CD8-positive, alpha-beta memory T cell (primary cell): ENCODE measurements around the gene RIN3. TPM values are rescaled to one million over a fixed set of nuclear protein-coding genes. Genes with fewer than 3 reads are reported as not detected.

Experiments used
- CTCF ChIA-PET: fragments of 350-600 bp; sonication (Branson Sonifier 250); formaldehyde crosslinking; loops from one replicate; lab custom pipeline; 2021; ENCODE audit warnings: antibody characterized with exemption; lab: Charles Lee
- POLR2A ChIA-PET: fragments of 350-600 bp; sonication (Branson Sonifier 250); formaldehyde crosslinking; loops from one replicate; lab custom pipeline; 2021; ENCODE audit warnings: antibody characterized with exemption; lab: Charles Lee
- DNase-seq, 5 donors: peaks; one replicate each; pipeline versions ENCODE4 v3.0.0 to v3.0.0-alpha.2; 2020 to 2022; ENCODE audit warnings: mixed read lengths in 1 of 5
- H3K27ac ChIP-seq: one replicate; pipeline ENCODE4 v1.7.0; 2013; ENCODE audit warnings: low read depth, mild to moderate bottlenecking, low read length, moderate library complexity
- H3K27me3 ChIP-seq: 2 replicates; pipeline ENCODE4 v1.7.0; 2013; ENCODE audit warnings: low read length, mild to moderate bottlenecking; ENCODE audit not compliant: insufficient read depth, poor library complexity, severe bottlenecking
- H3K36me3 ChIP-seq: 2 replicates; pipeline ENCODE4 v1.7.0; 2013; ENCODE audit warnings: mild to moderate bottlenecking, low read length, moderate library complexity; ENCODE audit not compliant: insufficient read depth
- H3K4me1 ChIP-seq: 2 replicates; pipeline ENCODE4 v1.7.0; 2013; ENCODE audit warnings: mild to moderate bottlenecking, low read length, moderate library complexity; ENCODE audit not compliant: insufficient read depth
- H3K4me3 ChIP-seq: 2 replicates; pipeline ENCODE4 v1.7.0; 2013; ENCODE audit warnings: mild to moderate bottlenecking, low read length
- H3K9me3 ChIP-seq: 2 replicates; pipeline ENCODE4 v1.7.0; 2013; ENCODE audit warnings: mild to moderate bottlenecking, low read length
- H3K27ac Mint-ChIP-seq, 8 donors: one replicate each; pipeline ENCODE4 v1.8.0; 2020 to 2021; ENCODE audit warnings: mixed read lengths in 8 of 8, mild to moderate bottlenecking in 6 of 8, inconsistent platforms in 3 of 8, moderate library complexity in 3 of 8
- H3K27me3 Mint-ChIP-seq, 2 donors: one replicate each; pipeline ENCODE4 v1.8.0; 2020 to 2021; ENCODE audit warnings: mixed read lengths in 2 of 2, mild to moderate bottlenecking in 1 of 2, moderate library complexity in 1 of 2
- H3K36me3 Mint-ChIP-seq, 3 donors: one replicate each; pipeline ENCODE4 v1.8.0; 2020 to 2021; ENCODE audit warnings: mixed read lengths in 3 of 3, inconsistent platforms in 1 of 3, mild to moderate bottlenecking in 1 of 3
- H3K4me1 Mint-ChIP-seq, 3 donors: one replicate each; pipeline ENCODE4 v1.8.0; 2020 to 2021; ENCODE audit warnings: mixed read lengths in 3 of 3, inconsistent platforms in 1 of 3, mild to moderate bottlenecking in 1 of 3
- H3K4me3 Mint-ChIP-seq, 7 donors: one replicate each; pipeline ENCODE4 v1.8.0; 2020 to 2021; ENCODE audit warnings: mixed read lengths in 7 of 7, mild to moderate bottlenecking in 6 of 7, moderate library complexity in 4 of 7, inconsistent platforms in 2 of 7
- H3K9me3 Mint-ChIP-seq, 5 donors: one replicate each; pipeline ENCODE4 v1.8.0; 2020 to 2022; ENCODE audit warnings: mixed read lengths in 5 of 5, mild to moderate bottlenecking in 3 of 5, moderate library complexity in 2 of 5, inconsistent platforms in 1 of 5
- polyA plus RNA-seq: library from polyadenylated mRNA; unstranded; fragments of 300-500 nt; fragmentation: Illumina TruSeq; gene quantifications from one replicate; pipeline ENCODE4 v1.2.3, GENCODE V29; 2021
- total RNA-seq, 2 experiments: library from RNA; stranded (reverse); gene quantifications; one replicate each; pipeline ENCODE4 v1.2.3, GENCODE V29; 2021

Gene RIN3
- total and polyA plus RNA-seq, 3 experiments from 2014 or later, result 31.9 to 47.4 (median 46.0) TPM

DNA sequence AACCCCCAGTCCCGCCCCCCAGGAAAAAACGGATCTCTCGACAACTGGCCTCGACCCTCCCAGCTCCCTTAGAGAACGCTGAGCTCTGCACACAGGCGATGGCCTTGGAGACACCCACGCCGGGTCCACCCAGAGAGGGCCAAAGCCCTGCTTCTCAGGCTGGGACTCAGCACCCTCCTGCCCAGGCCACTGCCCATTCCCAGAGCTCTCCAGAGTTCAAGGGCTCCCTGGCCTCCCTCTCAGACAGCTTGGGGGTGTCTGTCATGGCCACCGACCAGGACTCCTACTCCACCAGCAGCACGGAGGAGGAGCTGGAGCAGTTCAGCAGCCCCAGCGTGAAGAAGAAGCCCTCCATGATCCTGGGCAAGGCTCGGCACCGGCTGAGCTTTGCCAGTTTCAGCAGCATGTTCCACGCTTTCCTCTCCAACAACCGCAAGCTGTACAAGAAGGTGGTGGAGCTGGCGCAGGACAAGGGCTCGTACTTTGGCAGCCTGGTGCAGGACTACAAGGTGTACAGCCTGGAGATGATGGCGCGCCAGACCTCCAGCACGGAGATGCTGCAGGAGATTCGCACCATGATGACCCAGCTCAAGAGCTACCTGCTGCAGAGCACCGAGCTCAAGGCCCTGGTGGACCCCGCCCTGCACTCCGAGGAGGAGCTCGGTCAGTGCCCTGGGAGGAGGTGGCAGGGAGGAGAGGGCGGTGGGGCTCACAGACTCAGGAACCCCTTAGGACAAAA is 139.0 kb downstream of the RIN3 start:
- H3K4me3 ChIP-seq, result peak overlapping the region; percentile 63
- CTCF ChIA-PET, result interaction anchor here (1.0 to 8.1 kb wide), 7 partner anchors 10 to 546 kb away, joined by 3 to 58 read pairs (median 4); partner anchors contain the start of gene ATXN3
- peaks cover 9 to 47% (median 20%) of the 10 kb centered on the region in 3 donors for H3K36me3 Mint-ChIP-seq
- no peaks in the 10 kb centered on the region for H3K9me3 Mint-ChIP-seq
- peaks cover 0 to 3% of the 10 kb centered on the region in 2 donors for H3K27me3 Mint-ChIP-seq
- no peaks in the 10 kb centered on the region for H3K9me3 ChIP-seq
- H3K4me1 ChIP-seq, result peaks cover 64% of the 10 kb centered on the region
- peak overlapping the region; percentile 66 for H3K27ac ChIP-seq
- peak in 2 of 5 donors; percentile 37 to 43 for DNase-seq
- peaks cover 82 to 97% (median 83%) of the 10 kb centered on the region in 3 donors for H3K4me1 Mint-ChIP-seq
- POLR2A ChIA-PET, result interaction anchor here (0.5 to 3.4 kb wide), 3 partner anchors 37 to 139 kb away, joined by 4 to 21 read pairs (median 16); partner anchors contain the start of gene RIN3
- H3K4me3 Mint-ChIP-seq, result peak overlapping the region; percentile 72 to 95 (median 89)
- peaks cover 6% of the 10 kb centered on the region for H3K36me3 ChIP-seq
- H3K27me3 ChIP-seq, result no peaks in the 10 kb centered on the region
- H3K27ac Mint-ChIP-seq, result peak overlapping the region; percentile 92 to 100 (median 98)

- H3K9me3 ChIP-seq, result no peaks in the 10 kb centered on the region
- H3K27me3 ChIP-seq, result no peaks in the 10 kb centered on the region
- Mint-ChIP-seq H3K4me1 (peaks cover 83 to 97% (median 83%) of the 10 kb centered on the region in 3 donors), H3K4me3 (peak overlapping the region; percentile 72 to 95 (median 90)), H3K27me3 (peaks cover 0 to 3% of the 10 kb centered on the region in 2 donors), H3K9me3 (no peaks in the 10 kb centered on the region), H3K36me3 (peaks cover 12 to 52% (median 20%) of the 10 kb centered on the region in 3 donors), H3K27ac (peak overlapping the region; percentile 92 to 100 (median 95))
- ChIA-PET POLR2A (interaction anchor here (2.7 to 3.4 kb wide), 2 partner anchors 38 to 67 kb away, joined by 16 to 21 read pairs; no protein-coding TSS in a partner anchor), CTCF (interaction anchor here (1.0 to 8.1 kb wide), 5 partner anchors 29 to 547 kb away, joined by 3 to 58 read pairs (median 4); partner anchors contain the start of gene ATXN3)
- H3K36me3 ChIP-seq, result peaks cover 11% of the 10 kb centered on the region
- H3K4me1 ChIP-seq, result peaks cover 64% of the 10 kb centered on the region
- DNase-seq, result no peak
- no peak overlapping the region for H3K27ac ChIP-seq
- peak overlapping the region; percentile 63 for H3K4me3 ChIP-seq
Measured at GRCh38 chr14:92653162-92653651, 139.6 kb downstream of the RIN3 start.

GRCh38 chr14:92654239-92654901 is 140.8 kb downstream of the RIN3 start:
- Mint-ChIP-seq H3K36me3 (peaks cover 13 to 61% (median 26%) of the 10 kb centered on the region in 3 donors), H3K4me1 (peaks cover 81 to 97% (median 83%) of the 10 kb centered on the region in 3 donors), H3K27ac (peak overlapping the region; percentile 29 to 100 (median 86)), H3K27me3 (peaks cover 0 to 3% of the 10 kb centered on the region in 2 donors), H3K9me3 (no peaks in the 10 kb centered on the region), H3K4me3 (peak overlapping the region; percentile 72 to 95 (median 90))
- POLR2A ChIA-PET, result interaction anchor here (0.7 to 1.1 kb wide), 2 partner anchors 14 to 39 kb away, joined by 3 read pairs; no protein-coding TSS in a partner anchor
- peak in 2 of 5 donors; percentile 36 to 49 for DNase-seq
- Histone ChIP-seq H3K4me3 (peak overlapping the region; percentile 63), H3K27me3 (no peaks in the 10 kb centered on the region), H3K9me3 (no peaks in the 10 kb centered on the region), H3K4me1 (peaks cover 64% of the 10 kb centered on the region), H3K27ac (no peak overlapping the region), H3K36me3 (peaks cover 13% of the 10 kb centered on the region)
- CTCF ChIA-PET, result interaction anchor here (0.8 to 8.1 kb wide), 3 partner anchors 12 to 41 kb away, joined by 3 to 58 read pairs (median 3); no protein-coding TSS in a partner anchor

DNA sequence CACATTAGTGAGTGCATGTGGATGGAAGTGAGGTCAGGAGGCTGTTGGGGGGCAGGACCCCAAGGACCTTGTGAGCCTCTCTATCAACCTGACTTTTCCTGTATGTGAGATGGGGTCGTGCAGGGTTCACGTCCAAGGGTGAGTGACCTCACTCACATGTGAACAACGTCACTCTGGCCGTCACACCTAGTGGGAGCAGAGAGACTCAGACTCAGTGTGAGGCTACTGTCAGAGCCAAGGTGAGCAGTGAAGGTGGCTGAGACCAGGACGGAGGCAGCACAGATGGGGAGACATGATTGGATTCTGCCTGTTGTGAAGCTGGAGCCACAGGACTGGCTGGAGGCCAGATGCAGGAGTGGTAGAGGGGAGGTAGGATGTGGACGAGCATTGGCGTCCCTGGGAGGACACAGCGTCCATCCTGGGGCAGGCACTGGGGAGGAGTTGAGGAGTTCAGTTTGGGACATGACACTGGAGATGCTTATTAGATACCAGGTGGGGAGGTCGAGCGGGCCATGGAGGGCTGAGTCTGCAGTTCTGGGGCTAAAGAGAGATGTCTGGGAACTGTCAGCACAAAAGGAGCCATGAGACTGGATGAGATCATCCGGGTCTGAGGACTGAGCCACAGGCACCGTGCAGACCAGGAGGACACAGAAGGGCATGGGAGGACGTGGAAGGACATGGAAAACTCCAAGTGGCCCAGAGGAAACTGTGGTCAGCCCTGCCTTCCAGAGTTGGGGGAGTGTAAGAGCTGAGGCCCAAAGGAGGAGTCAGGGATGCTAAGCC is 142.0 kb downstream of the RIN3 start:
- no peak overlapping the region for H3K27ac ChIP-seq
- no peaks in the 10 kb centered on the region for H3K9me3 ChIP-seq
- peaks cover 19% of the 10 kb centered on the region for H3K36me3 ChIP-seq
- H3K4me3 ChIP-seq, result peak overlapping the region; percentile 64
- Mint-ChIP-seq H3K27ac (peak overlapping the region; percentile 65 to 99 (median 88)), H3K4me3 (peak overlapping the region; percentile 49 to 95 (median 76)), H3K4me1 (peaks cover 80 to 97% (median 83%) of the 10 kb centered on the region in 3 donors), H3K36me3 (peaks cover 13 to 73% (median 31%) of the 10 kb centered on the region in 3 donors), H3K9me3 (no peaks in the 10 kb centered on the region), H3K27me3 (peaks cover 0 to 3% of the 10 kb centered on the region in 2 donors)
- CTCF ChIA-PET, result interaction anchor here (1.3 to 1.4 kb wide), 2 partner anchors 66 to 108 kb away, joined by 3 read pairs; no protein-coding TSS in a partner anchor
- POLR2A ChIA-PET, result no interaction called here
- H3K27me3 ChIP-seq, result no peaks in the 10 kb centered on the region
- H3K4me1 ChIP-seq, result peaks cover 63% of the 10 kb centered on the region
- DNase-seq, result peak in 1 of 5 donors; percentile 41

DNA sequence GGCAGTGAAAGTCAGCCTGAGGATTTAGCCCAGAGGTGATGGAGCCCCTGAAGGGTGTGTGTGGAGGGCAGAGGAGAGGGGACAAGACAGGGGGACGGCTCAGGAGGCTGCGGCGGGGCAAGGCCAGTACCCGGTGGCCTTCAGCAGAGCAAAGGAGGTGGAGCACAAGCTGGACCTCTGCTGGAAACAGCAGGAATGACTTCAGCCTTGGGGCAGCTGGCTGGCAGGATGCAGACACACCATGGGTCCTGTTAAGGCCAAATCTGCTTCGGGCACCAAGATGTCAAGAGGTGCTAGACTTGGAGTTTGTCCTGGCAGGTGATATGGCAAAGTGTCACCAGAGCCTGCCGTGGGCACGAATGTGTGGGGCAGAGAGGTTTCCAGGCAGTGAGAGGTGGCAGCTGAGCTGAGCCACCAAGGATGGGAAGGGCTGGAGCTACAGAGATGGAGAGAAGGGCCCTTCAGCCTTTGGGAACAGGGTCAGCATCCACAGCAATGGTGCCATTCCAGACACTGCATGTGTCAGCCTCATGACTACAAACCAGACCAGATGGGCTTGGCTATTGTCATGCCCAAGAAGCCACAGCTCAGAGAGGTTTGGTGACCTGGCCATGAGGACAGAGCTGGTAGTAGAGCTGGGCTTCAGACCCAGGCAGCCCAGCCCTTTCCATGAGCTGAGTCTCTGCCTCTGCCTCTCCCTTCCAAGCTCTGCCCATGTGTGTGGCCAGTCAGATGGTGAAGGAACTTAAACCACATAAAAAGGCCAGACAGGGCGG is 142.9 kb downstream of the RIN3 start:
- peaks cover 25% of the 10 kb centered on the region for H3K36me3 ChIP-seq
- CTCF ChIA-PET, result interaction anchor here (0.7 to 1.4 kb wide), 4 partner anchors 43 to 109 kb away, joined by 3 read pairs; no protein-coding TSS in a partner anchor

DNA sequence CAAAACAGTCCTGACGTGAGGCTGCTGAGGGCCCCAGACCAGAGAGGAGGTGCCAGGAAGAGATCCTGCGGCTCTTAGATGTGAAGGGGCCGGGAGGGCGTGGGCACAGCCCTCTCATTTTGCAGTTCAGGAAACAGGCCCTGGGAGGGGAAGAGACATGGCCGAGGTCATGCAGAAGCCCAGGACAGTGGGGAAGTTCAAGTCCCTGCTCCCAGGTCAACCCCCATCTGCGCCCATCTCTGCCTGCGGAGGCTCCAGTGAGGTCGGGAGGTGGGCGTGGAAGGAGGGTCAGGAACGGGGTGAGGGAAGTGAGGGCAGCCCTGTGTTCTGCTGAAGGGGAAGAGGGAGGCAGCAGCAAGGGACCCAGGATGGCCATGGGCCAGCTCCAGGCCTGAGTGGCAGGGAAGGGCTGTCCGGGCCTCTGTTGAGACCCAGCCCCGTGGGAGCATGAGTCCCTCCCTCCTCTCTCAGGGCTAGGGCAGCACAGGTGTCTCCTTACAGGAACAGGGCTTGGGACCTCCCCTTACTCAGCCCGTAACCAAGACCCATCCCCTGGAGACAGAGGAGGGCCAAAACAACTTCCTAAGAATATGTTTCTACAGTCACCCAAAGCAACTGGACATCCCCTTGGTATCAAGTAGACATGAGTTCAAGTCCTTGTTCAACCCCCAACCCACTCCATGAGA is 144.0 kb downstream of the RIN3 start:
- ChIA-PET CTCF (interaction anchor here (0.7 kb wide), 1 partner anchor 88 kb away, joined by 3 read pairs; no protein-coding TSS in a partner anchor), POLR2A (no interaction called here)
- H3K9me3 ChIP-seq, result no peaks in the 10 kb centered on the region
- H3K4me3 ChIP-seq, result no peak overlapping the region
- no peak overlapping the region for H3K27ac ChIP-seq
- peaks cover 35% of the 10 kb centered on the region for H3K36me3 ChIP-seq
- Mint-ChIP-seq H3K27me3 (no peaks in the 10 kb centered on the region), H3K4me1 (peaks cover 76 to 95% (median 79%) of the 10 kb centered on the region in 3 donors), H3K9me3 (no peaks in the 10 kb centered on the region), H3K36me3 (peaks cover 13 to 83% (median 39%) of the 10 kb centered on the region in 3 donors), H3K4me3 (peak overlapping the region in 5 of 7 donors; percentile 23 to 58 (median 37)), H3K27ac (peak overlapping the region in 7 of 8 donors; percentile 63 to 95 (median 89))
- no peaks in the 10 kb centered on the region for H3K27me3 ChIP-seq
- DNase-seq, result peak in 1 of 5 donors; percentile 39
- peaks cover 70% of the 10 kb centered on the region for H3K4me1 ChIP-seq

More for the DNA sequence above, 142.9 kb downstream of the RIN3 start:
- peak overlapping the region; percentile 49 to 95 (median 76) for H3K4me3 Mint-ChIP-seq
- H3K27me3 Mint-ChIP-seq, result peaks cover 0 to 1% of the 10 kb centered on the region in 2 donors
- Histone ChIP-seq H3K4me1 (peaks cover 65% of the 10 kb centered on the region), H3K27me3 (no peaks in the 10 kb centered on the region), H3K9me3 (no peaks in the 10 kb centered on the region), H3K4me3 (peak overlapping the region; percentile 64), H3K27ac (no peak overlapping the region)
- H3K9me3 Mint-ChIP-seq, result no peaks in the 10 kb centered on the region
- peaks cover 13 to 78% (median 34%) of the 10 kb centered on the region in 3 donors for H3K36me3 Mint-ChIP-seq
- POLR2A ChIA-PET, result no interaction called here
- peaks cover 77 to 95% (median 80%) of the 10 kb centered on the region in 3 donors for H3K4me1 Mint-ChIP-seq
- DNase-seq, result peak in 1 of 5 donors; percentile 43
- peak overlapping the region; percentile 65 to 99 (median 88) for H3K27ac Mint-ChIP-seq
